LoVo (cell line): ENCODE measurements around the gene WDR7.

Source experiments
- DNase-seq: peaks from one replicate; pipeline ENCODE4 v3.0.0-alpha.2; 2016; ENCODE audit warnings: low spot score

WDR7 gene

GRCh38 chr18:57080479-57080878 lies 429.3 kb downstream of the WDR7 start:
- DNase-seq = no peak

GRCh38 chr18:57081899-57082298 lies 430.7 kb downstream of the WDR7 start:
- no peak for DNase-seq

- DNase-seq = no peak
Observed at GRCh38 chr18:57083485-57083884, 432.3 kb downstream of the WDR7 start.

- DNase-seq = no peak
Observed at GRCh38 chr18:57084331-57085271, 433.4 kb downstream of the WDR7 start.

GRCh38 chr18:57085371-57085770 lies 434.2 kb downstream of the WDR7 start:
- DNase-seq = no peak

- DNase-seq = no peak
Observed at GRCh38 chr18:57086163-57086562, 435.0 kb downstream of the WDR7 start.
